Astrocyte (in vitro differentiated cells and primary cell): ENCODE results near the gene ADAMTSL2.

ENCODE experiments used
- CTCF ChIP-seq: IDR thresholded peaks from 2 replicates; pipeline ENCODE4 v1.5.1; 2011; ENCODE audit warnings: low read depth, mild to moderate bottlenecking, inconsistent platforms, low read length, moderate library complexity; ENCODE audit not compliant: insufficient read depth
- EZH2 ChIP-seq: IDR thresholded peaks from 2 replicates; pipeline ENCODE4 v1.6.1; 2012; ENCODE audit warnings: mild to moderate bottlenecking, low read length, inconsistent platforms; ENCODE audit not compliant: insufficient read depth

- no peak for TF ChIP-seq CTCF
- TF ChIP-seq EZH2, result no peak
Measured at GRCh38 chr9:133542002-133542401, 7.5 kb downstream of the ADAMTSL2 start.
